Measurements from ENCODE around the gene FBXO42. TPM values are rescaled to one million over a fixed set of nuclear protein-coding genes. Genes with fewer than 3 reads are reported as not detected.
A peak's percentile ranks its signal among the peaks of the same experiment; 100 is the strongest.

The FBXO42 gene
- total and polyA plus RNA-seq, 9 of the 15 experiments (the other 6 are each of a cell fraction or from before 2014, with no cell fraction given): 7.2 to 24.8 (median 17.4) TPM

- no peak for TF ChIP-seq HOMEZ (CRISPR knock-in tag; IDR thresholded peaks at IDR 0.05)
- no peak for TF ChIP-seq XRCC4 (IDR thresholded peaks at IDR 0.05; ENCODE audit: extremely low read depth, insufficient read depth, insufficient read length)
- no peak for TF ChIP-seq E4F1 (CRISPR knock-in tag; IDR thresholded peaks at IDR 0.05; ENCODE audit: borderline replicate concordance)
- no peak for TF ChIP-seq PHTF2 (CRISPR knock-in tag; IDR thresholded peaks at IDR 0.05)
- TF ChIP-seq MXD1 (CRISPR knock-in tag; IDR thresholded peaks at IDR 0.05; ENCODE audit: borderline replicate concordance, poor library complexity, severe bottlenecking): no peak
- TF ChIP-seq TCFL5 (CRISPR knock-in tag; conservative IDR thresholded peaks at IDR 0.05): no peak
- TF ChIP-seq ZNF75A (CRISPR knock-in tag; IDR thresholded peaks at IDR 0.05): no peak
- 0 out of 2 replicates have a peak, but pooled peaks have one; percentile 12 for TF ChIP-seq ZFX (CRISPR knock-in tag; IDR thresholded peaks at IDR 0.05)
- no peak for TF ChIP-seq SMARCC2 (IDR thresholded peaks at IDR 0.05; ENCODE audit: low read depth)
- TF ChIP-seq MTF1 (CRISPR knock-in tag; IDR thresholded peaks at IDR 0.05; ENCODE audit: borderline replicate concordance): no peak
- TF ChIP-seq ZNF23 (CRISPR knock-in tag; IDR thresholded peaks at IDR 0.05): no peak
- TF ChIP-seq MAFG (tag; conservative IDR thresholded peaks at IDR 0.05): no peak
- TF ChIP-seq ZNF77 (CRISPR knock-in tag; IDR thresholded peaks at IDR 0.05): no peak
- TF ChIP-seq ARNT (IDR thresholded peaks at IDR 0.05): no peak
- TF ChIP-seq ZNF436 (CRISPR knock-in tag; IDR thresholded peaks at IDR 0.05): no peak
- no peak for TF ChIP-seq FOXJ2 (tag; IDR thresholded peaks at IDR 0.05)
- no peak for TF ChIP-seq MCM2 (IDR thresholded peaks at IDR 0.05; ENCODE audit: low read depth)
- no peak for TF ChIP-seq MITF (IDR thresholded peaks at IDR 0.05)
- TF ChIP-seq BHLHE40 (IDR thresholded peaks at IDR 0.05; ENCODE audit: low read length): no peak
- TF ChIP-seq IFI16 (CRISPR knock-in tag; IDR thresholded peaks at IDR 0.05): no peak
Observed at GRCh38 chr1:16342331-16343062, 9.8 kb downstream of the FBXO42 start (continued).

Measured in K562 (cell line).